ENCODE results near the gene PSD2.

PSD2 gene

GRCh38 chr5:139839918-139840317, 44.3 kb downstream of the PSD2 start:
- no peak for DNase-seq

- DNase-seq: no peak
Measured at GRCh38 chr5:139841549-139841948, 45.9 kb downstream of the PSD2 start.

- no peak for DNase-seq
Measured at GRCh38 chr5:139842321-139842720, 46.7 kb downstream of the PSD2 start.

- no peak for DNase-seq
Measured at GRCh38 chr5:139843991-139844390, 48.4 kb downstream of the PSD2 start.

GRCh38 chr5:139844472-139845145, 49.0 kb downstream of the PSD2 start:
- peak; percentile 89 for DNase-seq

GRCh38 chr5:139845846-139846681, 50.5 kb downstream of the PSD2 start:
- DNase-seq: no peak

GRCh38 chr5:139847091-139847490, 51.5 kb downstream of the PSD2 start:
- DNase-seq: no peak

GRCh38 chr5:139847790-139848507, 52.3 kb downstream of the PSD2 start:
- peak; percentile 90 for DNase-seq

- peak; percentile 84 for DNase-seq
Measured at GRCh38 chr5:139848508-139849100, 53.0 kb downstream of the PSD2 start.

GRCh38 chr5:139849501-139849900, 53.9 kb downstream of the PSD2 start:
- no peak for DNase-seq

GRCh38 chr5:139849942-139850341, 54.3 kb downstream of the PSD2 start:
- DNase-seq: no peak

GRCh38 chr5:139850423-139851016, 54.9 kb downstream of the PSD2 start:
- no peak for DNase-seq

- DNase-seq: no peak
Measured at GRCh38 chr5:139851558-139851957, 56.0 kb downstream of the PSD2 start.

GRCh38 chr5:139852696-139853095, 57.1 kb downstream of the PSD2 start:
- no peak for DNase-seq

- DNase-seq: no peak
Measured at GRCh38 chr5:139854029-139854605, 58.5 kb downstream of the PSD2 start.

GRCh38 chr5:139854953-139855352, 59.3 kb downstream of the PSD2 start:
- no peak for DNase-seq

GRCh38 chr5:139855451-139855850, 59.8 kb downstream of the PSD2 start:
- DNase-seq: no peak

- no peak for DNase-seq
Measured at GRCh38 chr5:139855946-139856540, 60.4 kb downstream of the PSD2 start.

GRCh38 chr5:139856714-139857113, 61.1 kb downstream of the PSD2 start:
- DNase-seq: no peak

- no peak for DNase-seq
Measured at GRCh38 chr5:139859013-139859412, 63.4 kb downstream of the PSD2 start.

- DNase-seq: no peak
Measured at GRCh38 chr5:139861021-139861888, 65.6 kb downstream of the PSD2 start.
